ENCODE measurements around the gene BANK1.

Gene BANK1

DNA sequence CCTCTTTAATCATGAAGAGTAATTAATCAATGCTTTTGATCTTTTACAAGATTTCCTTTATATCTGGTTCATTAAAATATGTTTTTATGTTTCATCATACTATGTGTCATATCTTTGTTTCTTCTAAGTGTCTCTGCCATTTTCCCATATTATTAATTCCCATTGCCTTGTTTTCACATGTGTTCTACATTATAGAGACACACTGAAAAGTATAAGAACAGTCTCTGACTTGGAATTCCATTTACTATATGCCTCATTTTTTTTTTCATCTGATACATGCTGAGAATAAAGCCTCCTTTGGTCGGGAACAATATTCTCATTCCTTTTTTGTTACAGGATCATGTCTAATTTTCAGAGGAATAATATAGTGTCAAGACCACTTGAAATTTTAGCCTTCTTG lies 4.3 kb downstream of the BANK1 start:
- Histone ChIP-seq H3K4me2 (no peak overlapping the region), H3K36me3 (ENCODE audit: insufficient read depth) (no peaks in the 10 kb centered on the region), H3K79me2 (ENCODE audit: insufficient read depth, low read depth) (no peaks in the 10 kb centered on the region), H3K27ac (no peak overlapping the region), H3K4me1 (ENCODE audit: low read depth, poor library complexity, severe bottlenecking) (peaks cover 6% of the 10 kb centered on the region), H3K27me3 (ENCODE audit: insufficient read depth, low read depth) (no peaks in the 10 kb centered on the region), H2AFZ (ENCODE audit: low read depth) (no peak overlapping the region), H3K9ac (no peak overlapping the region), H4K20me1 (ENCODE audit: insufficient read depth) (no peaks in the 10 kb centered on the region), H3K4me3 (IDR thresholded peaks at IDR 0.05; ENCODE audit: insufficient read depth, low read depth, low read length) (no peak overlapping the region)
- TF ChIP-seq, protein P1, sequence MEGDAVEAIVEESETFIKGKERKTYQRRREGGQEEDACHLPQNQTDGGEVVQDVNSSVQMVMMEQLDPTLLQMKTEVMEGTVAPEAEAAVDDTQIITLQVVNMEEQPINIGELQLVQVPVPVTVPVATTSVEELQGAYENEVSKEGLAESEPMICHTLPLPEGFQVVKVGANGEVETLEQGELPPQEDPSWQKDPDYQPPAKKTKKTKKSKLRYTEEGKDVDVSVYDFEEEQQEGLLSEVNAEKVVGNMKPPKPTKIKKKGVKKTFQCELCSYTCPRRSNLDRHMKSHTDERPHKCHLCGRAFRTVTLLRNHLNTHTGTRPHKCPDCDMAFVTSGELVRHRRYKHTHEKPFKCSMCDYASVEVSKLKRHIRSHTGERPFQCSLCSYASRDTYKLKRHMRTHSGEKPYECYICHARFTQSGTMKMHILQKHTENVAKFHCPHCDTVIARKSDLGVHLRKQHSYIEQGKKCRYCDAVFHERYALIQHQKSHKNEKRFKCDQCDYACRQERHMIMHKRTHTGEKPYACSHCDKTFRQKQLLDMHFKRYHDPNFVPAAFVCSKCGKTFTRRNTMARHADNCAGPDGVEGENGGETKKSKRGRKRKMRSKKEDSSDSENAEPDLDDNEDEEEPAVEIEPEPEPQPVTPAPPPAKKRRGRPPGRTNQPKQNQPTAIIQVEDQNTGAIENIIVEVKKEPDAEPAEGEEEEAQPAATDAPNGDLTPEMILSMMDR (conservative IDR thresholded peaks at IDR 0.05; ENCODE audit: low read depth, low read length), result no peak

DNA sequence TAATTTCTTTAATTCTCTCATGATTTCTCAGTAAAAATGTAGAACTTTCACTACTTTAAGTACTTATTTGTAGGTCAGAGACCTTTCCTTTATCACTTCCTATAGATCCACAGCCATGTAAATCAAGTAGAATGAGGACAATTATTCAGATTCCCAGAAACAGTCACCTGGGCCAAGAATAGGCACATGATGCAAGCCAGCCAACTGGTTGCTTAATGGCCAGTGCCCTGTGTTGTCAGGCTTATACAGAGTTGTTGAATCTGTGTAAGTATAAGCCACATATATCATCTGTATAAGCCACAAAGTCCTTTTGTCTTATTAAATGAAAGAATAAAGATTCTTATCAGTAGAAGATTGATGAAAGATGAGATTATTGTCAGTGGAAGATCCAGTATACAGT lies 5.2 kb downstream of the BANK1 start:
- peaks cover 6% of the 10 kb centered on the region for H3K4me1 ChIP-seq (ENCODE audit: low read depth, poor library complexity, severe bottlenecking)
- no peaks in the 10 kb centered on the region for H3K79me2 ChIP-seq (ENCODE audit: insufficient read depth, low read depth)
- H3K36me3 ChIP-seq (ENCODE audit: insufficient read depth), result no peaks in the 10 kb centered on the region
- TF ChIP-seq, protein P1 (conservative IDR thresholded peaks at IDR 0.05; ENCODE audit: low read depth, low read length), result no peak
- no peaks in the 10 kb centered on the region for H3K27me3 ChIP-seq (ENCODE audit: insufficient read depth, low read depth)
- no peak overlapping the region for H3K27ac ChIP-seq
- no peak overlapping the region for H3K4me2 ChIP-seq
- H2AFZ ChIP-seq (ENCODE audit: low read depth), result no peak overlapping the region
- H3K4me3 ChIP-seq (IDR thresholded peaks at IDR 0.05; ENCODE audit: insufficient read depth, low read depth, low read length), result no peak overlapping the region
- H4K20me1 ChIP-seq (ENCODE audit: insufficient read depth), result no peaks in the 10 kb centered on the region
- H3K9ac ChIP-seq, result no peak overlapping the region

DNA sequence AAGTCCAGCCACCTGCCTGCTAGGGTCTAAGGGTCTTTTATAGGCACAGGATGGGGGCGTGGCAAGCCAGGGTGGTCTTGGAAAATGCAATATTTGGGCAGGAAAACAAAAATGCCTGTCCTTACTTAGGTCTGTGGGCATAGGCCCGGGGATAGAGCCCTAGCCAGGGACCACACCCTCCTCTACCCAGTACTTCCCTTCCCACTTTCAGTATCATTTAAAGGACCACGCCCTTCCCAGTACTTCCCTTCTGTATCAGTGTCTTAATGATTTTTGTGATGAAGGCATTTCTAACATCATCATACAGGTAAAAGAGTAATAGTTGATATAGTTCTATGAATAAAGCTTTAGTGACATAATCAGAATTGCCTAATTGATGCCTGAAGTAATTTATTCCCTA lies 11.4 kb downstream of the BANK1 start:
- Histone ChIP-seq H3K27me3 (ENCODE audit: insufficient read depth, low read depth) (no peaks in the 10 kb centered on the region), H3K4me3 (IDR thresholded peaks at IDR 0.05; ENCODE audit: insufficient read depth, low read depth, low read length) (no peak overlapping the region), H4K20me1 (ENCODE audit: insufficient read depth) (no peaks in the 10 kb centered on the region), H2AFZ (ENCODE audit: low read depth) (no peak overlapping the region), H3K27ac (no peak overlapping the region), H3K36me3 (ENCODE audit: insufficient read depth) (no peaks in the 10 kb centered on the region), H3K4me2 (no peak overlapping the region), H3K4me1 (ENCODE audit: low read depth, poor library complexity, severe bottlenecking) (no peaks in the 10 kb centered on the region), H3K79me2 (ENCODE audit: insufficient read depth, low read depth) (no peaks in the 10 kb centered on the region), H3K9ac (no peak overlapping the region)
- TF ChIP-seq, protein P1 (conservative IDR thresholded peaks at IDR 0.05; ENCODE audit: low read depth, low read length), result no peak

DNA sequence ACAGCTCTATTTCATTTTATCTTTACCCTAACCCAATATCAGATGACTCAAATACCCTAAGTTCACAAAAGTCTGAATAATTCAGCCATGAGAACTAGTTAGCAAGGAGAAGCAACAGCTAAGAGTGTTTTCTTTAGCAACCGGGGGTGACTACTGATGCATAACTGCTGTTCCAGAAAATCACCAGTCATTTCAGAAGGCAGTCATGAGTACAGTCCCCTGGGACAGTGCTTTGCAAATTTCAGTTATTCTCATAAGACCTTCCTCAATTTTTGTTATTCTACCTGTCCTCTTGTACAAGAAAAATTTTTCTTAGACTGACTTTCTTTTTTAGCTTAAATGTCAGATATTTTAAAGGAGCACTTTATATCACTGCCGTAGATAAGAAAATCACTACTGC lies 16.4 kb downstream of the BANK1 start:
- Histone ChIP-seq H3K4me1 (ENCODE audit: low read depth, poor library complexity, severe bottlenecking) (no peaks in the 10 kb centered on the region), H2AFZ (ENCODE audit: low read depth) (no peak overlapping the region), H3K4me3 (IDR thresholded peaks at IDR 0.05; ENCODE audit: insufficient read depth, low read depth, low read length) (no peak overlapping the region), H3K4me2 (no peak overlapping the region), H3K36me3 (ENCODE audit: insufficient read depth) (no peaks in the 10 kb centered on the region), H3K27me3 (ENCODE audit: insufficient read depth, low read depth) (no peaks in the 10 kb centered on the region), H3K79me2 (ENCODE audit: insufficient read depth, low read depth) (no peaks in the 10 kb centered on the region), H4K20me1 (ENCODE audit: insufficient read depth) (no peaks in the 10 kb centered on the region), H3K27ac (no peak overlapping the region), H3K9ac (no peak overlapping the region)
- TF ChIP-seq, protein P1 (conservative IDR thresholded peaks at IDR 0.05; ENCODE audit: low read depth, low read length), result no peak
